Fibroblast of mammary gland (primary cell): Measurements from ENCODE around the gene RTN4.

ENCODE experiments used
- DNase-seq: peaks from one replicate; pipeline ENCODE4 v3.0.0-alpha.2; 2010; ENCODE audit warnings: low read depth
- H3K4me3 ChIP-seq: 2 replicates; pipeline ENCODE4 v1.5.1; 2011; ENCODE audit warnings: low read depth, mild to moderate bottlenecking, low read length, moderate library complexity; ENCODE audit not compliant: control insufficient read depth
- TF ChIP-seq, protein P1 (sequence below): conservative IDR thresholded peaks from 2 replicates; pipeline ENCODE4 v1.5.1; 2011; ENCODE audit warnings: low read depth, low read length, inconsistent platforms; ENCODE audit not compliant: control insufficient read depth, insufficient read depth

RTN4 gene

DNA sequence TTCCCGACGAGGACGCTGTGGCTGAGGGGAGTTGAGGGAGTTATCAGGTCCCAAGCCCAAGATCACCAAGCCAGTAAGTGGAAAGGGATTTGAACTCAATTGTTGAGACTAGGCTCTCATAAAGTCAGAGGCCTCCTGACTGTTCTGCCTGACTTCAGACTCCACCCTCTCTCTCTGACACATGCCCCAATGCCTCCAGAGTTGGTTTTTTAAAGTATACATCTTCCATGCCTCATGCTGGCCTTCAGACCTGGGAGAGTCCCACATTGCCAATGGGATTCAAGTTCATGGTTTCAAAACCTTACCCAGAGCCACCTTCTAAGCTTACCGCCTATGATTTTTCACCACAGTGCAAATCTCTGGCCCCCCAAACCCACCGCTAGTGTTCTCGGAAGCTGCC lies 100.8 kb downstream of the RTN4 start:
- TF ChIP-seq, protein P1, sequence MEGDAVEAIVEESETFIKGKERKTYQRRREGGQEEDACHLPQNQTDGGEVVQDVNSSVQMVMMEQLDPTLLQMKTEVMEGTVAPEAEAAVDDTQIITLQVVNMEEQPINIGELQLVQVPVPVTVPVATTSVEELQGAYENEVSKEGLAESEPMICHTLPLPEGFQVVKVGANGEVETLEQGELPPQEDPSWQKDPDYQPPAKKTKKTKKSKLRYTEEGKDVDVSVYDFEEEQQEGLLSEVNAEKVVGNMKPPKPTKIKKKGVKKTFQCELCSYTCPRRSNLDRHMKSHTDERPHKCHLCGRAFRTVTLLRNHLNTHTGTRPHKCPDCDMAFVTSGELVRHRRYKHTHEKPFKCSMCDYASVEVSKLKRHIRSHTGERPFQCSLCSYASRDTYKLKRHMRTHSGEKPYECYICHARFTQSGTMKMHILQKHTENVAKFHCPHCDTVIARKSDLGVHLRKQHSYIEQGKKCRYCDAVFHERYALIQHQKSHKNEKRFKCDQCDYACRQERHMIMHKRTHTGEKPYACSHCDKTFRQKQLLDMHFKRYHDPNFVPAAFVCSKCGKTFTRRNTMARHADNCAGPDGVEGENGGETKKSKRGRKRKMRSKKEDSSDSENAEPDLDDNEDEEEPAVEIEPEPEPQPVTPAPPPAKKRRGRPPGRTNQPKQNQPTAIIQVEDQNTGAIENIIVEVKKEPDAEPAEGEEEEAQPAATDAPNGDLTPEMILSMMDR: no peak
- DNase-seq: no peak

DNA sequence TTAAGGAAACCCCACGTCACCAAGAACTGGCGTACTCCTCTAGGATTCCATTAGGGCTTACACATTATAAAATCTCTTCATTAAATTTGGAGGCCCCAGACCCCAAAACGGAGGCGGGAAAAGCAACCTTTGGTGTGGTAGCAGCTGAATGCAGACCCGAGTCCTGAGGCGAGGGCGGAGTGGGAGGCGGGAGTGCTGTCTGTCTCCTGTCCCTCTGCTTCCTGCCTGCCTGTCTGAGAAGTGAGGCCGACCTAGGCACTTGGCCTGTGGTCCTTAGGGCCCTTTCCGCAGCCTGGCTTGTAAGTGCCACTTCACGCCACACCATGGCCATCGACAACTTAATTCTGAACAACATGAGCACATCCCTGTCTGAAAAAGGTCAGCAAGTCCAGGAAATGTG lies 102.1 kb downstream of the RTN4 start:
- TF ChIP-seq, protein P1: no peak
- no peak for DNase-seq
- H3K4me3 ChIP-seq: no peak overlapping the region

More for the DNA sequence above, 100.8 kb downstream of the RTN4 start:
- H3K4me3 ChIP-seq: no peak overlapping the region

DNA sequence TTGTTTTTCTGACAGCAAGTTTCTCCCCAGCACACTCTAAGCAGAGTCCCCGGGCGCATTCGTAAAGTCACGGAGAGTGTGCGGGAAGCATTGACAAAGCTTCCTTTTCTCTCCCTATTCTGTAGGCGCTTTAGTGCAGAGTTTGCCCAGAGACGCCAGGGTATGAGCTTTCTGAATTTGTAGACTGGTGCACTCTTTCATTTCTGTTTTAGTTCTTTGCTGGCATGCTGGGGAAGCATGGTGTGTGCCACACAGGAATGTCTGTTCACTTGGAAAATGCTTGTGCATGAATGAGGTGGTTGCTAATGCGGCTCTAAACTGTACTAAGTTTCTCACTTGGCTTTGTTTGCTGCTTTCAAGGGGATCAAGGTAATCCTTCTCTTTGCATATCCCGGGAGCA lies 102.6 kb downstream of the RTN4 start:
- H3K4me3 ChIP-seq: no peak overlapping the region
- no peak for DNase-seq
- TF ChIP-seq, protein P1: no peak

DNA sequence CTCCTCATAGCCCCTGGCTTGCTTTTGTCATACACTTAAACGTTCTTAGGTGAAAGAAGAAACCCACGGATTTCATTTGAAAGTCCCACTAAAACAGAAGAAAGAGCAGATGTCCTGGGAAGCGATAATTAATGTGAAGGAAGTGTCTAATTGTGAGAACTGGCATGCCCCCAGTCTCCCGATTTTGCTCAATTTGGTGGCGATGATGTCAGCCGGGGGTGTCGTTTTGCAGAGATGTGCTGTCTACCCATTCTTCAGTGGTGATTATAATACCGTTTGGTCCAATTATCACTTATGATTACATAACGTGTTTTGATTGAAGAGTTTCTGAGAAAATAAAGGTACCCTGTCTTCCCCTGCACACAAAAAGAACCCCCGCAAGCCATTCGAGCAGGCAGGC lies 103.1 kb downstream of the RTN4 start:
- no peak for DNase-seq
- TF ChIP-seq, protein P1: no peak
- H3K4me3 ChIP-seq: no peak overlapping the region

DNA sequence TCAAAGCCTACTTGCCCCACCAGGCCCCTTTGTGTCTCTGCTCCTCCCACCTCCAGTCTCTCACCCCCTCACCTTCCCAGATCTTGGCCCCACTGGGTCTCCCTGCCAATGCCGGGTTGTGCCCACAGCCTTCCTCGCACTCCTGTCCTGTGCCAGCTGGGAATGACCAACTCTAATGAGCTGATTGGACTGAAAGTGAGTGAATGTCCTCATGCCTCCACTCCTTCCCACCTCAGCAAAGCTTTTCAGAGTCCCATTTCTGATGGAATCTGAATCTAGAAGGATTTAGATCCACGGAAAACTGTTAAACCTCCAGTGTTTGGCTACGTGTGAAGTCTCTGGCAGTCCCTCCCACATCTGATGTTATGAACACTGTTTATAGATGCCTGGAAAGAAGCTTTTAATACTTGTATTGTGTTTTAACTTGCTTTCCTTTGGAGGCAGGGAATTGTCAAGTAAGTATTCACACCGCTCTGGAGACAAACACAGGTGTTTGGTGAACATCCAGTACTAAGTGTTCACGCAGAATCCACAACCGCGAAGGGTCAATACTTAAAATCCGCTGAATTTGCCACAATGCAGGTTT lies 103.9 kb downstream of the RTN4 start:
- DNase-seq: no peak
- TF ChIP-seq, protein P1: no peak
- no peak overlapping the region for H3K4me3 ChIP-seq

DNA sequence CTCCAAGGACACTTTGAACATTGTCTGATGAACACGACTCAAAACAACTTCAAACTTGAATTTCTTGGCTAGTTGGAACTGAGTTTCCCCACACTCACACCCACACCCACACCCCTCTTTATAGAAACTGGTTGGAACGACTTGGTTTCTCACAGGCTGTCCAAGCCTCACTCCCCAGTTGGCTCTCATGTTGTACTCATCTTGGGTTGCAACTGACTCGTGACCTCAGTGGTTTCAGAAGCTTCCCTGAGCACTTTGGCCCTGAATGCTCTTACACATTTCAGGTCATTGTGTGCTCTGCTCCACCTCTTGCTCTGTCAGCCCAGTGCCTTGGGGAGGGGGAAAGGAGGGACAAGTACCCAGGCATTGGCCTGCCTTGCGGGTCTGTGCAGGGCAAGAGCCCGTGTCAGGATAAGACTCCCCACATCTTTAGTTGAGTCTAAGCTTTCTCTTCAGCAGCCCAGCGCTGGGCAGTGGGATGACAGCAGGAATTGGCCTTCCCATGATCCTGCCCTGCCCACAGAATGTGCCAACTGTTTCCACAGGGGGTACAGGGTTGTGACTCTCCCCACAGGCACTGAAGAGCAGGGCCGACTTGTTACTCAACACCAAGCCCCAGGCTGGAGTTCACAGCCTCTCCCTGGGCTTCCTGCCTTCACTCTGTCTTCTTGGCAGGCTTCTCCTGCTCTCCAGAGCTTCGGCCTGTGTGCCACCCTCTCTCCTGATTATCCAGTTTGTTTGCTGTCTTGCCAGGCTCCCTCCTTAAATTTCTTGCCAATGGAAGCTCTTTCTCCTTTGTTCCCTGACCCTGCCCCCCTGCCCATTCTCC lies 104.6 kb downstream of the RTN4 start:
- H3K4me3 ChIP-seq: no peak overlapping the region
- TF ChIP-seq, protein P1: no peak
- peak; percentile 89 for DNase-seq
